Karpas-422 (cell line): ENCODE measurements around the gene CPXM2. TPM values are rescaled to one million over a fixed set of nuclear protein-coding genes. Genes with fewer than 3 reads are reported as not detected.

Experiments
- DNase-seq: peaks from one replicate; pipeline ENCODE4 v3.0.0-alpha.2; 2015
- H2AFZ ChIP-seq: fragments of 200-600 bp; sonication (generic); 2 replicates; pipeline ENCODE4 v1.6.1; 2014; ENCODE audit warnings: antibody characterized with exemption, low read length, mixed read lengths
- H3K27ac ChIP-seq: fragments of 200-600 bp; sonication (generic); 2 replicates; pipeline ENCODE4 v1.5.1; 2014; ENCODE audit warnings: mild to moderate bottlenecking, low read length, moderate library complexity
- H3K27me3 ChIP-seq: fragments of 200-600 bp; sonication (generic); 2 replicates; pipeline ENCODE4 v1.6.1; 2014; ENCODE audit warnings: low read length, mixed read lengths
- H3K36me3 ChIP-seq: fragments of 200-600 bp; sonication (generic); 2 replicates; pipeline ENCODE4 v1.6.1; 2014; ENCODE audit warnings: low read length, mixed read lengths; ENCODE audit not compliant: insufficient read depth
- H3K4me1 ChIP-seq: fragments of 200-600 bp; sonication (generic); 2 replicates; pipeline ENCODE4 v1.6.1; 2014; ENCODE audit warnings: mild to moderate bottlenecking, low read length, mixed read lengths
- H3K4me2 ChIP-seq: fragments of 200-600 bp; sonication (generic); 2 replicates; pipeline ENCODE4 v1.6.1; 2014; ENCODE audit warnings: low read length, low read depth, mild to moderate bottlenecking; ENCODE audit not compliant: poor library complexity, severe bottlenecking
- H3K4me3 ChIP-seq: fragments of 200-600 bp; sonication (generic); 2 replicates; pipeline ENCODE4 v1.5.1; 2014; ENCODE audit warnings: mild to moderate bottlenecking, antibody characterized with exemption, low read length, mixed read lengths
- H3K79me2 ChIP-seq: fragments of 200-600 bp; sonication (generic); 2 replicates; pipeline ENCODE4 v1.6.1; 2014; ENCODE audit warnings: mild to moderate bottlenecking, low read length, mixed read lengths
- H3K9ac ChIP-seq: fragments of 200-600 bp; sonication (generic); 2 replicates; pipeline ENCODE4 v1.6.0; 2014; ENCODE audit warnings: low read length
- H3K9me2 ChIP-seq: fragments of 200-600 bp; sonication (generic), shearing (Covaris generic); replicated peaks from 2 replicates; pipeline ENCODE4 v1.6.0; 2014; ENCODE audit warnings: mild to moderate bottlenecking, low read length, moderate library complexity; ENCODE audit not compliant: insufficient read depth
- H3K9me3 ChIP-seq: fragments of 300-700, 200-600 bp; sonication (generic); 2 replicates; pipeline ENCODE4 v1.6.1; 2014; ENCODE audit warnings: low read length, mixed read lengths
- H4K20me1 ChIP-seq: fragments of 200-600 bp; sonication (generic); 2 replicates; pipeline ENCODE4 v1.6.1; 2014; ENCODE audit warnings: mild to moderate bottlenecking, antibody characterized with exemption, low read length, low read depth; ENCODE audit not compliant: insufficient read depth
- total RNA-seq: library from RNA; depleted of rRNA; stranded (reverse); fragments of >200 nt; shearing (Covaris generic); gene quantifications from 2 replicates; pipeline ENCODE4 v1.2.3, GENCODE V29; 2014; ENCODE audit warnings: low replicate concordance

Gene CPXM2
- total RNA-seq, 1 experiment from 2014 or later, result not detected

GRCh38 chr10:123800821-123801220 is 90.8 kb downstream of the CPXM2 start:
- H3K4me1 ChIP-seq, result no peaks in the 10 kb centered on the region
- H3K9me3 ChIP-seq, result no peaks in the 10 kb centered on the region
- no peak overlapping the region for H3K4me3 ChIP-seq
- H3K9me2 ChIP-seq, result no peaks in the 10 kb centered on the region
- H3K4me2 ChIP-seq, result no peak overlapping the region
- no peak overlapping the region for H3K9ac ChIP-seq
- no peaks in the 10 kb centered on the region for H4K20me1 ChIP-seq
- no peaks in the 10 kb centered on the region for H3K79me2 ChIP-seq
- H2AFZ ChIP-seq, result no peak overlapping the region
- H3K27me3 ChIP-seq, result no peaks in the 10 kb centered on the region
- DNase-seq, result no peak
- no peaks in the 10 kb centered on the region for H3K36me3 ChIP-seq
- no peak overlapping the region for H3K27ac ChIP-seq

DNA sequence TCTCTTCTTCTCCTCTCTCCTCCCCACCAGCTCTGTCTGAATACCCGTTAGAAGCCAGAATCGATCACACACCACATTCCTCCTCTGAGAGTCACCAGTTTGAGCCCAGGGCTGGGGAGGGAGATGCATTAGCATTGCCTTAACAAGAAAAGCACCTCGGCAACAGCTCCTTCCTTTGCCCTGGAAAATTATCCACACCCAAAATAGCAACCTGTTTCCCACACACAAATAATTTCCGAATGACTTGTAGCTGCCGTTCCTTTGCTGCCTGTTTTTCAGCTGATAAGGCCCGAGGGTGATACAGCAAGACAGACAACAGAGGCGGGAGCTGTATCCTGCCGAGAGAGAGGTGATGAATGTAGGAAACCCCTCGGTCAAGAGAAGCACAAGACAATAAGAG is 91.3 kb downstream of the CPXM2 start:
- Histone ChIP-seq H3K9me3 (no peaks in the 10 kb centered on the region), H3K9me2 (no peaks in the 10 kb centered on the region), H3K9ac (no peak overlapping the region), H3K36me3 (no peaks in the 10 kb centered on the region), H3K79me2 (no peaks in the 10 kb centered on the region), H2AFZ (no peak overlapping the region), H3K27ac (no peak overlapping the region), H4K20me1 (no peaks in the 10 kb centered on the region), H3K27me3 (no peaks in the 10 kb centered on the region), H3K4me2 (no peak overlapping the region), H3K4me1 (no peaks in the 10 kb centered on the region), H3K4me3 (no peak overlapping the region)
- no peak for DNase-seq

GRCh38 chr10:123798856-123799255 is 92.8 kb downstream of the CPXM2 start:
- Histone ChIP-seq H3K27me3 (no peaks in the 10 kb centered on the region), H3K9me2 (no peaks in the 10 kb centered on the region), H4K20me1 (no peaks in the 10 kb centered on the region), H2AFZ (no peak overlapping the region), H3K9me3 (no peaks in the 10 kb centered on the region), H3K4me2 (no peak overlapping the region), H3K9ac (no peak overlapping the region), H3K4me1 (no peaks in the 10 kb centered on the region), H3K36me3 (no peaks in the 10 kb centered on the region), H3K79me2 (no peaks in the 10 kb centered on the region), H3K27ac (no peak overlapping the region), H3K4me3 (no peak overlapping the region)
- no peak for DNase-seq

- Histone ChIP-seq H3K4me2 (no peak overlapping the region), H3K36me3 (no peaks in the 10 kb centered on the region), H3K27me3 (no peaks in the 10 kb centered on the region), H3K9me2 (no peaks in the 10 kb centered on the region), H3K9me3 (no peaks in the 10 kb centered on the region), H4K20me1 (no peaks in the 10 kb centered on the region), H3K79me2 (no peaks in the 10 kb centered on the region), H2AFZ (no peak overlapping the region), H3K4me3 (no peak overlapping the region), H3K4me1 (no peaks in the 10 kb centered on the region), H3K9ac (no peak overlapping the region), H3K27ac (no peak overlapping the region)
- DNase-seq, result no peak
Measured at GRCh38 chr10:123797813-123798212, 93.8 kb downstream of the CPXM2 start.

- Histone ChIP-seq H3K79me2 (no peaks in the 10 kb centered on the region), H4K20me1 (no peaks in the 10 kb centered on the region), H3K9ac (no peak overlapping the region), H3K27ac (no peak overlapping the region), H3K9me3 (no peaks in the 10 kb centered on the region), H2AFZ (no peak overlapping the region), H3K4me3 (no peak overlapping the region), H3K4me2 (no peak overlapping the region), H3K36me3 (no peaks in the 10 kb centered on the region), H3K27me3 (no peaks in the 10 kb centered on the region), H3K9me2 (no peaks in the 10 kb centered on the region), H3K4me1 (no peaks in the 10 kb centered on the region)
- no peak for DNase-seq
Measured at GRCh38 chr10:123796736-123797135, 94.9 kb downstream of the CPXM2 start.

- H3K9ac ChIP-seq, result no peak overlapping the region
- H3K79me2 ChIP-seq, result no peaks in the 10 kb centered on the region
- DNase-seq, result no peak
- H3K27ac ChIP-seq, result no peak overlapping the region
- H4K20me1 ChIP-seq, result no peaks in the 10 kb centered on the region
- H3K4me2 ChIP-seq, result no peak overlapping the region
- no peak overlapping the region for H3K4me3 ChIP-seq
- H2AFZ ChIP-seq, result no peak overlapping the region
- H3K9me2 ChIP-seq, result no peaks in the 10 kb centered on the region
- H3K36me3 ChIP-seq, result no peaks in the 10 kb centered on the region
- no peaks in the 10 kb centered on the region for H3K4me1 ChIP-seq
- no peaks in the 10 kb centered on the region for H3K9me3 ChIP-seq
- no peaks in the 10 kb centered on the region for H3K27me3 ChIP-seq
Measured at GRCh38 chr10:123795846-123796590, 95.6 kb downstream of the CPXM2 start.

DNA sequence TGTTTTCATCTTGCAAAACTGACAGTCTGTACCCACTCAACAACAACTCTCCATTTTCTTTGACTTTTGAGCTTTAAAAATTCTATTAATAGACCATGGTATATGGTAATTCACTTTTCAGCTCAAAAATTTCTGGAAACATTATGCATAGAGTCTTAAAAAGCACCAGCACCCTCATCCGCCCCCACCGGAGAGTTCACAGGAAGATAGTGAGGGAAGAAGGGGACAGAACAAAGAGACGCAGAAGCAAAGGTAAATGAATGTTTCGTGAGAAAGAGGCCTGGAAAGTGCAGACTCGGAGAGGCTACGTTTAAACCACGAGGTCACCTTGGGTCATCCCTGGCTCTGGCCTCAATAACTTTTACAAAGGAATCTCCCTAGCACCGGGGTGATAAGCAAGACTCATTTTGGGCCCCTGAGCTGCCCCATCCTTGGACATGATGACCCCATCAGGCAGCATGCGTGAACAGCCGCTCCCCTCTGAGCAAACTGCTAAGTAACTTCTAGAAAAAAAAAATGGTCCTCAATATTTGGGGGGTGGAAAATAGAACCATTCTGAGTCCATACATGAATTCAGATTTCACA is 96.3 kb downstream of the CPXM2 start:
- no peak overlapping the region for H3K9ac ChIP-seq
- H2AFZ ChIP-seq, result no peak overlapping the region
- no peaks in the 10 kb centered on the region for H3K27me3 ChIP-seq
- H3K79me2 ChIP-seq, result no peaks in the 10 kb centered on the region
- H3K27ac ChIP-seq, result no peak overlapping the region
- H3K4me3 ChIP-seq, result no peak overlapping the region
- H4K20me1 ChIP-seq, result no peaks in the 10 kb centered on the region
- no peaks in the 10 kb centered on the region for H3K9me2 ChIP-seq
- no peaks in the 10 kb centered on the region for H3K9me3 ChIP-seq
- no peaks in the 10 kb centered on the region for H3K36me3 ChIP-seq
- no peaks in the 10 kb centered on the region for H3K4me1 ChIP-seq
- no peak for DNase-seq
- no peak overlapping the region for H3K4me2 ChIP-seq

DNA sequence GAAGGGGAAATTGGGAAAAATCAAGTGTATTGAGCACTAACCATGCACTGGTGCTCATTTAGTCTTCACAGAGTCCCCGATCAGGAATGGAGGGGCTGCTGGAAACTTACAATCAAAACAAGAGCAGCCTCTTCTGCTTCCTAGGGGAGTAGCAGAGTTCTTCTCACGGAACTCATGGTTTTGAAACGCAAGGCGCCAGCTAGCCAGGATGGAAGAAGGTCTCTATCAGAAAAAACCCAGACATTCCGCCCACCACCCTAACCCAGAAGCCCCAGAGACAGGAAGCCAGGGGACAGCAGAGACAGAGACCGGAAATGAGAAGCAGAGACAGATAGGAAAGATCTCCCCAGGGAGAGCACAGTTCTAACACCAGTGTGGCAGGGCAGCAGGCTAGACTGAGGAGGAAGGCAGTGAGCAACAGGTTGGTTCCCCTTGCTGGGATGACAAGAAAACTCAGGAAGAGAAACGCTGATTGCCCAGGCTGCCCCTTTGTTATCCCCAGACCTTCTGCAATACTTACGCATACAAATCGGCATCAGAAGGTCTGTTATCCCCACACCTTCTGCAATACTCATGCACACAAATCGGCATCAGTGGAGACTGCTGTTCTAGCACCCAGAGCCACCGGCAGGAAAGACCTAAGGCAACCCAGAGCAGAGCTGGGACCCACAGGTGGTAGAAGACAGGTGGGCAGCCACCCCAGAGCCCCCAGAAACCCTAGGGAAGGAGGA is 99.2 kb downstream of the CPXM2 start:
- no peaks in the 10 kb centered on the region for H3K4me1 ChIP-seq
- H3K27ac ChIP-seq, result no peak overlapping the region
- no peaks in the 10 kb centered on the region for H3K79me2 ChIP-seq
- H3K9me2 ChIP-seq, result no peaks in the 10 kb centered on the region
- H3K9me3 ChIP-seq, result no peaks in the 10 kb centered on the region
- no peaks in the 10 kb centered on the region for H4K20me1 ChIP-seq
- no peak overlapping the region for H3K9ac ChIP-seq
- no peaks in the 10 kb centered on the region for H3K27me3 ChIP-seq
- H3K4me3 ChIP-seq, result no peak overlapping the region
- no peaks in the 10 kb centered on the region for H3K36me3 ChIP-seq
- no peak overlapping the region for H2AFZ ChIP-seq
- DNase-seq, result no peak
- H3K4me2 ChIP-seq, result no peak overlapping the region
